Measurements from ENCODE around the gene DRC1.

DRC1 gene

GRCh38 chr2:26457695-26458364, 56.1 kb downstream of the DRC1 start:
- Histone ChIP-seq H3K36me3 (no peaks in the 10 kb centered on the region), H3K27ac (peak overlapping the region; percentile 93), H3K9me3 (no peaks in the 10 kb centered on the region), H3K4me3 (ENCODE audit: low read depth in 1 of 2, low read length in 1 of 2) (peak overlapping the region in 1 of 2 experiments; percentile 62), H3K4me1 (ENCODE audit: control insufficient read depth in 1 of 2, insufficient read depth in 1 of 2, low read depth in 1 of 2, low read length in 1 of 2) (peaks cover 74 to 82% of the 10 kb centered on the region in 2 experiments), H3K27me3 (no peaks in the 10 kb centered on the region)
- TF ChIP-seq, protein P1, sequence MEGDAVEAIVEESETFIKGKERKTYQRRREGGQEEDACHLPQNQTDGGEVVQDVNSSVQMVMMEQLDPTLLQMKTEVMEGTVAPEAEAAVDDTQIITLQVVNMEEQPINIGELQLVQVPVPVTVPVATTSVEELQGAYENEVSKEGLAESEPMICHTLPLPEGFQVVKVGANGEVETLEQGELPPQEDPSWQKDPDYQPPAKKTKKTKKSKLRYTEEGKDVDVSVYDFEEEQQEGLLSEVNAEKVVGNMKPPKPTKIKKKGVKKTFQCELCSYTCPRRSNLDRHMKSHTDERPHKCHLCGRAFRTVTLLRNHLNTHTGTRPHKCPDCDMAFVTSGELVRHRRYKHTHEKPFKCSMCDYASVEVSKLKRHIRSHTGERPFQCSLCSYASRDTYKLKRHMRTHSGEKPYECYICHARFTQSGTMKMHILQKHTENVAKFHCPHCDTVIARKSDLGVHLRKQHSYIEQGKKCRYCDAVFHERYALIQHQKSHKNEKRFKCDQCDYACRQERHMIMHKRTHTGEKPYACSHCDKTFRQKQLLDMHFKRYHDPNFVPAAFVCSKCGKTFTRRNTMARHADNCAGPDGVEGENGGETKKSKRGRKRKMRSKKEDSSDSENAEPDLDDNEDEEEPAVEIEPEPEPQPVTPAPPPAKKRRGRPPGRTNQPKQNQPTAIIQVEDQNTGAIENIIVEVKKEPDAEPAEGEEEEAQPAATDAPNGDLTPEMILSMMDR (IDR thresholded peaks at IDR 0.05): no peak

DNA sequence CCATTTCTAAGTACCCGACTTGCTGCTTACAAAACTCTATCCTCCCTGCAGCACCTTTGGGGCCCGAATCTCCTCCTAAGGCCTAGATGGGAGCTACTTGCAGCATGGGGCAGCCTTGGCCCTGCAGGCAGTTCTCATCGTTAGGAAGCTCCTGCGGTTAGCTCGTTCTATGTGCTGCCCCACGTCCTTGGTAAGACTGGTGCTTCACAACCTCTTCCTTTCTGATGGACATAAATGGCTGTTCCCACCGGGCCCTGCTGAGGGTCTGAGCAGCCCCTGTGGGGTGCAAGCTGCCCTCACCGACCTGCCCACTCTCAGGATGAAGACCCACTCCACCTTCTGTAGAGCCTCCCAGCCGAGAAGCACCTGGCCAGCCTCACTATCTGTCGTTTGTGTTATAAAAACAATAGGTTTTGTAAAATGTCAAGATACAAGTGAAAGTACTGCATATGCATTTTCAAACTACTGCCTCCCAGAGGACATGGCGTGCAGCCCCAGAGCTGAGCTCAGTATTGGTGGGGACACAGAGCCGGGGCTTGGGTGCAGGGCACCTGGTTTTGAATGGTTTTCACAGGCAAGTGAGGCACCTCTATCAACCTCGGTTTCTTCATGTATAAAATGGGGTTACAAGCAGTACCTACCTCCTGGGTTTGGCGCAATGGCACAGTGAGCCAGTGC, 56.8 kb downstream of the DRC1 start:
- TF ChIP-seq, protein P1 (IDR thresholded peaks at IDR 0.05): no peak

DNA sequence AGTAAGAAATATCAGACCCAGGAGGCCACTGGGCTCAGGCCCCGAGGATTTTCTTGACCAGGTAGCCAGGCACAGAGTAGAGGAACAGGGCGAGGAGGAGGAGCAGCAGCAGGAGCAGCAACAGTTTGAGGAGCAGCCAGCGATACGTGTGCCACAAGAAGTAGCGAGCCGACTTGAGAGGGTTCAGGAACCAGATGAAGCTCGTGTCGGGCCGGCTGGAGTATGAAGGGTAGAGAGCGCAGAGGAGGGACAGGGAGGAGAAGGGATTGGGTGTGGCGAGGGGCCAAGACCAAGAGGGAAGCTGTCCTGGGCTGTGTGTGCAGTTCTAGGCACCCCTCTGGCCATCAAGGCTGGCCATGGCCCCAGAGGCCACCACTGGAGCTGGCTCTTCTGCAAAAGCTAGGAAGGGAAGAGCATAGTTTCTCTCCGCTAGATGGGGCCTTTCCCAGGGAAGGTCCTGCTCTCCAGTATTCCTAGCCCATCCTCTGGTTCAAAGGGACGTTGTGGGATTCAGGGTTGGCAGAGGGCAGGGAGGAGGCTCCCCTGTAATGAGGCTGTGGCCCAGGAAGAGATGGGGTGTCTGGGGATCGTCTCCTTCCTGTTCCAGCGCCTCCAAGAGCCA, 58.4 kb downstream of the DRC1 start:
- no peaks in the 10 kb centered on the region for H3K27me3 ChIP-seq
- TF ChIP-seq, protein P1 (IDR thresholded peaks at IDR 0.05): no peak
- H3K9me3 ChIP-seq: no peaks in the 10 kb centered on the region
- H3K4me3 ChIP-seq (ENCODE audit: low read depth in 1 of 2, low read length in 1 of 2): no peak overlapping the region
- H3K27ac ChIP-seq: peak overlapping the region; percentile 46
- H3K4me1 ChIP-seq (ENCODE audit: control insufficient read depth in 1 of 2, insufficient read depth in 1 of 2, low read depth in 1 of 2, low read length in 1 of 2): peaks cover 58 to 65% of the 10 kb centered on the region in 2 experiments
- H3K36me3 ChIP-seq: no peaks in the 10 kb centered on the region

More for the DNA sequence above, 56.8 kb downstream of the DRC1 start:
- peak overlapping the region in 1 of 2 experiments; percentile 32 for H3K4me3 ChIP-seq (ENCODE audit: low read depth in 1 of 2, low read length in 1 of 2)
- H3K27ac ChIP-seq: peak overlapping the region; percentile 93
- peaks cover 74 to 81% of the 10 kb centered on the region in 2 experiments for H3K4me1 ChIP-seq (ENCODE audit: control insufficient read depth in 1 of 2, insufficient read depth in 1 of 2, low read depth in 1 of 2, low read length in 1 of 2)
- no peaks in the 10 kb centered on the region for H3K27me3 ChIP-seq
- no peaks in the 10 kb centered on the region for H3K9me3 ChIP-seq
- H3K36me3 ChIP-seq: no peaks in the 10 kb centered on the region

DNA sequence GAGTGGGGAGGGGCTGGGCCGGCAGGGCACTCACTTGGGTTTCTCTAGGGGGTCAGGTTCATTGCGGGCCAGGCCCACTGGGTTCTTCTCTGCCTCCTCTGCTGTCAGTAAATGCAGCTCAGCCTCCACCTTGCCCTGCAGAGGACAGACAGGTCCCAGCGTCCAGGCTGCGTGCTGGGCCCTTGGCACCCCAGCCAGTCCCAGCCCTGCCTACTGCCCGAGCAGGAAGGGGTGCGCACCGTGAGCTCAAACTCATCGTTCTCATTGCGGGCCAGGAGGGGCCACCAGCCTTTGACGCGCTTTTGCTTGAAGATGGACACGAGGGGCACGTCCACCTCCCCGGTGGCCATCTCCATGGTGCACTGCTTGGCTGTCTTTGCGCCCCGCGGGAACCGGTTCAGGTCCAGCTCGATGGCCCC, 58.9 kb downstream of the DRC1 start:
- Histone ChIP-seq H3K27me3 (no peaks in the 10 kb centered on the region), H3K27ac (no peak overlapping the region), H3K4me1 (ENCODE audit: control insufficient read depth in 1 of 2, insufficient read depth in 1 of 2, low read depth in 1 of 2, low read length in 1 of 2) (peaks cover 53 to 60% of the 10 kb centered on the region in 2 experiments), H3K4me3 (ENCODE audit: low read depth in 1 of 2, low read length in 1 of 2) (no peak overlapping the region), H3K36me3 (no peaks in the 10 kb centered on the region), H3K9me3 (no peaks in the 10 kb centered on the region)
- TF ChIP-seq, protein P1 (IDR thresholded peaks at IDR 0.05): no peak

DNA sequence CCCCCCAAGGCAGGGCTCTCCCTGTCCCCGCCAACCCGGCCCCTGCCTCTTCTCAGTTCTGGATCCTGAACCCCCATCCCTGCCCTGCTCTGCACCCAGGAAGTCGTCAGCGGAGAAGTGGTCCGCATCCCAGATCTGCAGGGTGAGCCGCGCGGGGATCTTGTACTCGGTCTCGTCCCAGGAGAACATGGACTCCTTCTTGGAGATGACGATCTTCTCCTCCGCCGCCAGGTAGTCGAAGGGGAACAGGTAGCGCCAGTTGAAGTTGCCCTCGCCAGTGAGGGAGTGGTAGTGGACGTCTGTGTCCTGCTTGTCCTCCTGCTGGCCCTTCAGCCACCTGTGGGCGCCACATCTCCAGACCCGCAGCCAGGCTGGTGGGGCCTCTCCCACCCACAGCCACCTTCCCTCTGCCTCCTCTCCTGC, 59.9 kb downstream of the DRC1 start:
- no peaks in the 10 kb centered on the region for H3K27me3 ChIP-seq
- no peak overlapping the region for H3K27ac ChIP-seq
- TF ChIP-seq, protein P1 (IDR thresholded peaks at IDR 0.05): no peak
- H3K4me3 ChIP-seq (ENCODE audit: low read depth in 1 of 2, low read length in 1 of 2): no peak overlapping the region
- H3K4me1 ChIP-seq (ENCODE audit: control insufficient read depth in 1 of 2, insufficient read depth in 1 of 2, low read depth in 1 of 2, low read length in 1 of 2): peaks cover 43 to 50% of the 10 kb centered on the region in 2 experiments
- no peaks in the 10 kb centered on the region for H3K9me3 ChIP-seq
- no peaks in the 10 kb centered on the region for H3K36me3 ChIP-seq
